Chondrocyte (in vitro differentiated cells): Measurements from ENCODE around the gene CREB3. TPM values are rescaled to one million over a fixed set of nuclear protein-coding genes. Genes with fewer than 3 reads are reported as not detected.

Experiments used
- DNase-seq: peaks from one replicate; pipeline ENCODE4 v3.0.0; 2021; ENCODE audit warnings: mixed read lengths, low spot score
- H3K27ac Mint-ChIP-seq: one replicate; pipeline ENCODE4 v1.8.0; 2021; ENCODE audit warnings: mild to moderate bottlenecking, moderate library complexity, mixed read lengths; ENCODE audit not compliant: unreplicated experiment
- H3K27me3 Mint-ChIP-seq: 2 replicates; pipeline ENCODE4 v1.8.0; 2021; ENCODE audit warnings: low read depth, mixed read lengths
- H3K36me3 Mint-ChIP-seq: 2 replicates; pipeline ENCODE4 v1.8.0; 2021; ENCODE audit warnings: low read depth, mixed read lengths
- H3K4me1 Mint-ChIP-seq: 2 replicates; pipeline ENCODE4 v1.8.0; 2021; ENCODE audit warnings: low read depth, mild to moderate bottlenecking, mixed read lengths
- H3K4me3 Mint-ChIP-seq: one replicate; pipeline ENCODE4 v1.8.0; 2021; ENCODE audit warnings: mild to moderate bottlenecking, moderate library complexity, mixed read lengths; ENCODE audit not compliant: unreplicated experiment
- H3K9me3 Mint-ChIP-seq: 2 replicates; pipeline ENCODE4 v1.8.0; 2021; ENCODE audit warnings: low read depth, mixed read lengths
- CTCF ChIP-seq: fragments of 200-600 bp; sonication (generic); IDR thresholded peaks from 2 replicates; pipeline ENCODE4 v1.5.0; 2021; ENCODE audit warnings: antibody characterized with exemption, mild to moderate bottlenecking, moderate library complexity
- microRNA-seq: library from miRNA; unstranded; fragments of <30 nt; microRNA quantifications from one replicate; pipeline ENCODE4 v1.2.0, GENCODE V29; 2020; ENCODE audit warnings: borderline number of aligned reads
- total RNA-seq: library from RNA; stranded (reverse); gene quantifications from 3 replicates; pipeline ENCODE4 v1.2.1, GENCODE V29; 2021

Gene CREB3
- total RNA-seq, 1 donor from 2014 or later = 56.7 TPM

- DNase-seq = no peak
- TF ChIP-seq CTCF = no peak
- Mint-ChIP-seq H3K4me3 (no peak overlapping the region), H3K36me3 (no peaks in the 10 kb centered on the region), H3K27me3 (peaks cover 19% of the 10 kb centered on the region), H3K9me3 (no peaks in the 10 kb centered on the region), H3K27ac (no peak overlapping the region), H3K4me1 (no peaks in the 10 kb centered on the region)
Measured at GRCh38 chr9:35783418-35783817, 51.0 kb downstream of the CREB3 start.

Small RNA genes within 50 kb of the gene (microRNA-seq; reads per million reads assigned to microRNA genes)
- gene MIR6852 (3.3 reads per million), gene MIR6853 (1.7 reads per million)

Other genes starting within 250 kb of the CREB3 start
- 96.3 to 135 TPM (median 107 TPM) in 3 replicates for gene RUSC2, start 242.6 kb upstream of the CREB3 start, total RNA-seq
- gene TESK1, start 127.4 kb upstream of the CREB3 start, total RNA-seq = 50.7 to 54.7 TPM (median 54.3 TPM) in 3 replicates
- gene CD72, start 114.3 kb upstream of the CREB3 start, total RNA-seq = 0.51 to 1.1 TPM (median 1.1 TPM) in 3 replicates
- not detected in 3 replicates for gene SIT1, start 81.7 kb upstream of the CREB3 start, total RNA-seq
- gene RMRP, start 74.6 kb upstream of the CREB3 start, total RNA-seq = 11,782 to 13,339 TPM (median 12,386 TPM) in 3 replicates
- gene CCDC107, start 74.4 kb upstream of the CREB3 start, total RNA-seq = 31.1 to 55.2 TPM (median 52.2 TPM) in 3 replicates
- 0.79 to 2.3 TPM (median 0.85 TPM) in 3 replicates for gene ARHGEF39, start 67.5 kb upstream of the CREB3 start, total RNA-seq
- 2.9 to 3.6 TPM in 2 of 3 replicates, not detected in the other for gene CA9, start 58.7 kb upstream of the CREB3 start, total RNA-seq
- gene TPM2, start 42.7 kb upstream of the CREB3 start, total RNA-seq = 498 to 2,023 TPM (median 2,016 TPM) in 3 replicates
- gene TLN1, start 471 bp upstream of the CREB3 start, total RNA-seq = 490 to 684 TPM (median 655 TPM) in 3 replicates
- gene GBA2, start 16.6 kb downstream of the CREB3 start, total RNA-seq = 50.9 to 52.1 TPM (median 51.6 TPM) in 3 replicates
- gene RGP1, start 16.6 kb downstream of the CREB3 start, total RNA-seq = 27.7 to 28.6 TPM (median 27.9 TPM) in 3 replicates
- gene MSMP, start 21.6 kb downstream of the CREB3 start, total RNA-seq = not detected in 3 replicates
- 38.3 to 46.2 TPM (median 40.2 TPM) in 3 replicates for gene NPR2, start 58.9 kb downstream of the CREB3 start, total RNA-seq
- 0.30 to 3.3 TPM (median 0.82 TPM) in 3 replicates for gene SPAG8, start 79.6 kb downstream of the CREB3 start, total RNA-seq
- gene HINT2, start 82.4 kb downstream of the CREB3 start, total RNA-seq = 30.3 to 32.8 TPM (median 32.0 TPM) in 3 replicates
- gene FAM221B, start 96.1 kb downstream of the CREB3 start, total RNA-seq = not detected in 3 replicates
- 17.4 to 18.2 TPM (median 18.1 TPM) in 3 replicates for gene TMEM8B, start 96.6 kb downstream of the CREB3 start, total RNA-seq
- not detected in 3 replicates for gene OR13J1, start 137.7 kb downstream of the CREB3 start, total RNA-seq
- 7.2 to 16.6 TPM (median 7.8 TPM) in 3 replicates for gene HRCT1, start 173.5 kb downstream of the CREB3 start, total RNA-seq
- 0.70 to 1.3 TPM (median 0.77 TPM) in 3 replicates for gene SPAAR, start 176.8 kb downstream of the CREB3 start, total RNA-seq
- not detected in 3 replicates for gene OR2S2, start 225.5 kb downstream of the CREB3 start, total RNA-seq